Spleen (tissue), 11 donors: ENCODE measurements around the gene CGNL1. TPM values are rescaled to one million over a fixed set of nuclear protein-coding genes. Genes with fewer than 3 reads are reported as not detected.

Experiments
- DNase-seq: peaks from one replicate; pipeline ENCODE4 v3.0.0-alpha.2; 2020
- H3K27ac ChIP-seq, 8 donors: fragments of 200-600 bp; sonication (generic) in 7 of 8; 1 replicate in 4 of 8; 2 replicates in 4 of 8; pipeline versions ENCODE4 v1.5.0 to v1.8.0; 2016 to 2021; ENCODE audit warnings: inconsistent platforms in 4 of 8, mild to moderate bottlenecking in 4 of 8, moderate library complexity in 1 of 8
- H3K27me3 ChIP-seq, 7 donors: fragments of 200-600 bp; sonication (generic) in 6 of 7; replicated peaks in 1 of 7; 1 replicate in 4 of 7; 2 replicates in 3 of 7; pipeline versions ENCODE4 v1.5.0 to v1.8.0; 2016 to 2021; ENCODE audit warnings: inconsistent platforms in 3 of 7, mild to moderate bottlenecking in 1 of 7
- H3K36me3 ChIP-seq, 6 donors: fragments of 200-600 bp; sonication (generic) in 5 of 6; 1 replicate in 4 of 6; 2 replicates in 2 of 6; pipeline versions ENCODE4 v1.5.0 to v1.8.0; 2016 to 2021; ENCODE audit warnings: inconsistent platforms in 2 of 6
- H3K4me1 ChIP-seq, 6 donors: fragments of 200-600 bp; sonication (generic) in 5 of 6; 1 replicate in 3 of 6; 2 replicates in 3 of 6; pipeline versions ENCODE4 v1.5.0 to v1.8.0; 2016 to 2021; ENCODE audit warnings: inconsistent platforms in 3 of 6
- H3K4me3 ChIP-seq, 8 donors: fragments of 200-600 bp; sonication (generic) in 7 of 8; 1 replicate in 4 of 8; 2 replicates in 4 of 8; pipeline versions ENCODE4 v1.5.0 to v1.8.0; 2016 to 2021; ENCODE audit warnings: inconsistent platforms in 4 of 8, mild to moderate bottlenecking in 4 of 8, moderate library complexity in 2 of 8
- H3K9me3 ChIP-seq, 8 donors: fragments of 200-600 bp; sonication (generic) in 7 of 8; 1 replicate in 4 of 8; 2 replicates in 4 of 8; pipeline versions ENCODE4 v1.5.0 to v1.8.0; 2016 to 2021; ENCODE audit warnings: inconsistent platforms in 4 of 8
- POLR2A ChIP-seq, 3 donors: fragments of 450-650 bp; IDR thresholded peaks; one replicate each; pipeline ENCODE4 v1.5.1; 2017; ENCODE audit warnings: antibody characterized with exemption in 3 of 3, mild to moderate bottlenecking in 1 of 3
- POLR2AphosphoS5 ChIP-seq, 3 donors: sonication (generic); formaldehyde crosslinking; IDR thresholded peaks; one replicate each; pipeline ENCODE4 v1.5.1; 2017; ENCODE audit warnings: antibody characterized with exemption in 3 of 3
- WGBS, 5 donors: extraction: QIAGEN DNeasy Blood & Tissue Kit in 3 of 5; methylation state at CpG; one replicate each; pipeline versions ENCODE4 v1.1.5 to v1.1.7; 2013 to 2018; 5-methylcytosine and 5-hydroxymethylcytosine counted together
- intact Hi-C: fragments of 100-400 bp; cut with DNase I; formaldehyde crosslinking; loops from one replicate; pipeline ENCODE4 v1.15.0; 2023; ENCODE audit warnings: low total_unique reads
- polyA plus RNA-seq, 3 donors: library from polyadenylated mRNA; stranded (reverse); fragments of 200-250 nt; gene quantifications; one replicate each; pipeline ENCODE4 v1.2.1, GENCODE V29; 2013
- total RNA-seq, 7 donors: library from RNA; depleted of rRNA in 3 of 7; stranded (reverse); fragments of >200 nt in 3 of 7; fragmentation: NEBNext Ultra II Directional in 4 of 7; extraction: Animal tissue kit (Norgen Biotek cat#: 25700) in 4 of 7; gene quantifications; one replicate each; pipeline versions ENCODE4 v1.1.0 to v1.2.1, GENCODE V29; 2016 to 2021
- TF ChIP-seq, protein P1 (sequence below), 11 experiments: fragments of 200-600 bp in 7 of 11; fragments of 450-650 bp in 4 of 11; sonication (generic) in 4 of 11; IDR thresholded peaks in 8 of 11; conservative IDR thresholded peaks in 3 of 11; 1 replicate in 7 of 11; 2 replicates in 4 of 11; pipeline versions ENCODE4 v1.4.0 to v1.8.0; 2016 to 2021; ENCODE audit warnings: antibody characterized with exemption in 11 of 11, inconsistent platforms in 4 of 11, mild to moderate bottlenecking in 1 of 11
- donor health status: healthy with polysubstance abuse.
- donor health status: DM: no; HTN: no; CAD: no; lungs with moderate emphysema.
- donor health status: DM: no; HTN: no; CAD: no.
- donor health status: Bipolar disorder and iron deficiency.
- donor health status: healthy.
- donor health status: DM: no; HTN: no; CAD: no.
- donor health status: DM: yes; HTN: yes; CAD: no.

CGNL1 gene
- total and polyA plus RNA-seq, 10 donors: 0.07 to 0.73 (median 0.36) TPM

DNA sequence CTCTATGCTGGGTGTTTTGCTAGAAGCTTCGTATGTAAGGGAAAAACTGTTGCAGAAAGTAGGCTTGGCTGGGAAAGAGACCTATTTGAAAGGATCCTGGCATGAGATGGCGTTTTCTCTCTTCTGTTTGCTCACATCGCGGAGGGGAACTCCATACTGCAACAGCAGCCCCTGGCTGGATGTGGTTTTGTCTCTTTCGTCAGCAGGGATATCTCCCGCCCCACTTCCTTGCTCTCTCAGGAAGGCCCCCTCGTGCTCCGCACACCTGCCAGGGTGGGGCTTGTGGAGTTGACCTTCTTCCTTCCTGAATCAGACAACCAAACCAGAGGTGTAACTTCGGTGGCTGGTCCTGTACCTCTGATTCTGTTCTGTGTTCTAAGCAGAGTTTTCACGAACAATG, 189.0 kb downstream of the CGNL1 start:
- no peak for DNase-seq
- 6 to 19% (median 16%) methylated on average over 10 of the region's 10 CpGs for WGBS, 5 donors
- Histone ChIP-seq H3K36me3 (no peaks in the 10 kb centered on the region), H3K9me3 (no peaks in the 10 kb centered on the region), H3K27me3 (peaks cover 0 to 17% (median 0%) of the 10 kb centered on the region in 7 donors), H3K4me3 (peak overlapping the region in 1 of 8 donors; percentile 9), H3K27ac (no peak overlapping the region), H3K4me1 (peaks cover 0 to 27% (median 17%) of the 10 kb centered on the region in 6 donors)
- intact Hi-C loops: no loop called here
- TF ChIP-seq POLR2A (IDR thresholded peaks at IDR 0.05) (no peak), POLR2AphosphoS5 (IDR thresholded peaks at IDR 0.05) (peak in 1 of 3 donors; percentile 32)
- TF ChIP-seq, protein P1, sequence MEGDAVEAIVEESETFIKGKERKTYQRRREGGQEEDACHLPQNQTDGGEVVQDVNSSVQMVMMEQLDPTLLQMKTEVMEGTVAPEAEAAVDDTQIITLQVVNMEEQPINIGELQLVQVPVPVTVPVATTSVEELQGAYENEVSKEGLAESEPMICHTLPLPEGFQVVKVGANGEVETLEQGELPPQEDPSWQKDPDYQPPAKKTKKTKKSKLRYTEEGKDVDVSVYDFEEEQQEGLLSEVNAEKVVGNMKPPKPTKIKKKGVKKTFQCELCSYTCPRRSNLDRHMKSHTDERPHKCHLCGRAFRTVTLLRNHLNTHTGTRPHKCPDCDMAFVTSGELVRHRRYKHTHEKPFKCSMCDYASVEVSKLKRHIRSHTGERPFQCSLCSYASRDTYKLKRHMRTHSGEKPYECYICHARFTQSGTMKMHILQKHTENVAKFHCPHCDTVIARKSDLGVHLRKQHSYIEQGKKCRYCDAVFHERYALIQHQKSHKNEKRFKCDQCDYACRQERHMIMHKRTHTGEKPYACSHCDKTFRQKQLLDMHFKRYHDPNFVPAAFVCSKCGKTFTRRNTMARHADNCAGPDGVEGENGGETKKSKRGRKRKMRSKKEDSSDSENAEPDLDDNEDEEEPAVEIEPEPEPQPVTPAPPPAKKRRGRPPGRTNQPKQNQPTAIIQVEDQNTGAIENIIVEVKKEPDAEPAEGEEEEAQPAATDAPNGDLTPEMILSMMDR (IDR thresholded peaks at IDR 0.05 in 8 of 11, conservative IDR thresholded peaks at IDR 0.05 in 3 of 11): no peak

GRCh38 chr15:57566834-57567233, 190.5 kb downstream of the CGNL1 start:
- WGBS, 5 donors: 52 to 80% (median 70%) methylated on average over 4 of the region's 4 CpGs
- Histone ChIP-seq H3K4me3 (no peak overlapping the region), H3K36me3 (no peaks in the 10 kb centered on the region), H3K27ac (no peak overlapping the region), H3K27me3 (peaks cover 0 to 16% (median 0%) of the 10 kb centered on the region in 7 donors), H3K4me1 (peaks cover 0 to 15% (median 9%) of the 10 kb centered on the region in 6 donors), H3K9me3 (no peaks in the 10 kb centered on the region)
- no peak for TF ChIP-seq POLR2AphosphoS5 (IDR thresholded peaks at IDR 0.05)
- TF ChIP-seq POLR2A (IDR thresholded peaks at IDR 0.05): no peak
- TF ChIP-seq, protein P1 (IDR thresholded peaks at IDR 0.05 in 8 of 11, conservative IDR thresholded peaks at IDR 0.05 in 3 of 11): no peak
- intact Hi-C loops: no loop called here
- DNase-seq: no peak

DNA sequence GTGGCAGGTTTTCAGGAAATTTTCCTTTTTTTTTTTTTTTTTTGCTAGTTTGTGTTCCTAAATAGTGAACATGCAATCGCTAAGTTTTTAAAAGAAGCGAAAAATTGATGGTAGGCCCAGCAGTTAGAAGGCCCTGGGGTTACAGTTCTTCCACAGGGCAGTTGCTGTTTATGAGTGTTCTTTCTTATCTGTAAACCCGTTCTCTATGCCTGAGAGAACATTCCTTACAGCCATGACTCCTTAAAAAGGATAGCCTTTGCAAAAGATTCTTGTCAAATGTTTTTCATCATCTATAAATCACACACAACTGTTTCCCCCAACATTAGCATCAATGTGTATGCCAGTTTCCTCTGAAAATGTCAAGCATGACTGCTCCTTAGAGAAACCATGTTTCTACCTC, 191.6 kb downstream of the CGNL1 start:
- intact Hi-C loops: no loop called here
- peaks cover 0 to 13% (median 9%) of the 10 kb centered on the region in 6 donors for H3K4me1 ChIP-seq
- DNase-seq: no peak
- H3K9me3 ChIP-seq: no peaks in the 10 kb centered on the region
- H3K4me3 ChIP-seq: no peak overlapping the region
- peaks cover 0 to 9% (median 0%) of the 10 kb centered on the region in 7 donors for H3K27me3 ChIP-seq
- WGBS, 5 donors: 86 to 94% (median 93%) methylated on average over 3 of the region's 3 CpGs
- no peak overlapping the region for H3K27ac ChIP-seq
- no peaks in the 10 kb centered on the region for H3K36me3 ChIP-seq
- TF ChIP-seq POLR2A (IDR thresholded peaks at IDR 0.05): no peak
- TF ChIP-seq, protein P1 (IDR thresholded peaks at IDR 0.05 in 8 of 11, conservative IDR thresholded peaks at IDR 0.05 in 3 of 11): no peak
- no peak for TF ChIP-seq POLR2AphosphoS5 (IDR thresholded peaks at IDR 0.05)

DNA sequence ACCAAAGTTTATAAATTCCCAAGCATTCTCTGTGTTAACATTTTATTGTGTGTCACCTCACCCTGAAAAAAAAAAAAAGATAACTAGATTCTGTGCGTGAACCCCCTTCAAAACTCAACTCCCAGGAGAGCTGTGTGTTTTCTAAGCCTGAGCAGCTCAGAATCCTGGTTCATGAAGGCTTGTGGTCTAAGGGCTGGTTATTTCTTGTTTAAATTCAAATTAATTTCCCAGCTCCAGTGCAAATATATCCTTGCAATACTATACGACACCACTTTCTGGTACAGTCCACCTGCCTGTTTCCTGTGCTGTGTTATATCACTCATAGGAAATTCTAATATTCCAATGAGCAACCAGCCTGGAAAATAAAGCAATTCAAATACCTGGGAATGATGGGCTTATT, 192.0 kb downstream of the CGNL1 start:
- WGBS, 5 donors: 62 to 87% (median 71%) methylated on average over 2 of the region's 2 CpGs
- no peak overlapping the region for H3K27ac ChIP-seq
- intact Hi-C loops: no loop called here

More for the DNA sequence above, 192.0 kb downstream of the CGNL1 start:
- H3K4me3 ChIP-seq: no peak overlapping the region
- DNase-seq: no peak
- H3K4me1 ChIP-seq: peaks cover 0 to 11% (median 9%) of the 10 kb centered on the region in 6 donors
- H3K36me3 ChIP-seq: no peaks in the 10 kb centered on the region
- H3K9me3 ChIP-seq: no peaks in the 10 kb centered on the region
- H3K27me3 ChIP-seq: peaks cover 0 to 9% (median 0%) of the 10 kb centered on the region in 7 donors
- no peak for TF ChIP-seq POLR2AphosphoS5 (IDR thresholded peaks at IDR 0.05)
- TF ChIP-seq, protein P1 (IDR thresholded peaks at IDR 0.05 in 8 of 11, conservative IDR thresholded peaks at IDR 0.05 in 3 of 11): no peak
- no peak for TF ChIP-seq POLR2A (IDR thresholded peaks at IDR 0.05)
